Sigmoid colon (tissue), 7 donors: ENCODE results near the gene GUCY1A2. TPM values are rescaled to one million over a fixed set of nuclear protein-coding genes. Genes with fewer than 3 reads are reported as not detected.

Experiments used
- DNase-seq: peaks from one replicate; pipeline ENCODE4 v3.0.0-alpha.2; 2019
- H3K27ac ChIP-seq, 4 donors: fragments of 200-600 bp; sonication (generic); one replicate each; pipeline ENCODE4 v1.5.1; 2016 to 2019; ENCODE audit warnings: mild to moderate bottlenecking in 1 of 4
- H3K27me3 ChIP-seq, 3 donors: fragments of 200-600 bp; sonication (generic); one replicate each; pipeline ENCODE4 v1.5.1; 2019; ENCODE audit warnings: mild to moderate bottlenecking in 1 of 3
- H3K36me3 ChIP-seq, 4 donors: fragments of 200-600 bp; sonication (generic); one replicate each; pipeline ENCODE4 v1.5.1; 2016 to 2019
- H3K4me1 ChIP-seq, 4 donors: fragments of 200-600 bp; sonication (generic); one replicate each; pipeline ENCODE4 v1.5.1; 2017 to 2019
- H3K4me3 ChIP-seq, 4 donors: fragments of 200-600 bp; sonication (generic); one replicate each; pipeline ENCODE4 v1.5.1; 2017 to 2019; ENCODE audit warnings: mild to moderate bottlenecking in 2 of 4, moderate library complexity in 1 of 4
- H3K9me3 ChIP-seq, 4 donors: fragments of 200-600 bp in 3 of 4; sonication (generic) in 3 of 4; one replicate each; pipeline versions ENCODE4 v1.5.1 to v1.6.1; 2013 to 2019
- EP300 ChIP-seq, 4 donors: sonication (generic); formaldehyde crosslinking; IDR thresholded peaks; one replicate each; pipeline ENCODE4 v1.6.1; 2017; ENCODE audit warnings: antibody characterized with exemption in 4 of 4
- POLR2A ChIP-seq, 2 donors: fragments of 450-650 bp; IDR thresholded peaks; one replicate each; pipeline ENCODE4 v1.6.1; 2016; ENCODE audit warnings: antibody characterized with exemption in 2 of 2, mild to moderate bottlenecking in 2 of 2, moderate library complexity in 2 of 2
- POLR2AphosphoS5 ChIP-seq, 4 donors: sonication (generic); formaldehyde crosslinking; IDR thresholded peaks; one replicate each; pipeline ENCODE4 v1.6.1; 2017; ENCODE audit warnings: antibody characterized with exemption in 4 of 4
- WGBS, 2 donors: extraction: QIAGEN DNeasy Blood & Tissue Kit; methylation state at CpG; one replicate each; pipeline ENCODE4 v1.1.7; 2013; 5-methylcytosine and 5-hydroxymethylcytosine counted together
- intact Hi-C: fragments of 100-400 bp; cut with DNase I; formaldehyde crosslinking; loops from one replicate; pipeline ENCODE4 v1.15.1; 2023
- polyA plus RNA-seq, 3 donors: library from polyadenylated mRNA; stranded (reverse); fragments of 200-250 nt; gene quantifications; one replicate each; pipeline ENCODE4 v1.2.3, GENCODE V29; 2013
- total RNA-seq, 4 donors: library from RNA; depleted of rRNA; stranded (reverse); fragments of >200 nt; gene quantifications; one replicate each; pipeline ENCODE4 v1.1.0, GENCODE V29; 2016
- TF ChIP-seq, protein P1 (sequence below), 4 experiments: fragments of 450-650 bp in 3 of 4; fragments of 200-600 bp in 1 of 4; IDR thresholded peaks; one replicate each; pipeline ENCODE4 v1.5.1; 2016 to 2019; ENCODE audit warnings: antibody characterized with exemption in 4 of 4, mild to moderate bottlenecking in 3 of 4, moderate library complexity in 2 of 4
- donor health status: healthy with polysubstance abuse.
- donor health status: Bipolar disorder and iron deficiency.
- donor health status: healthy.

GUCY1A2 gene
- total and polyA plus RNA-seq, 7 donors = under 0.01 to 2.9 (median 1.6) TPM; not detected in 1

DNA sequence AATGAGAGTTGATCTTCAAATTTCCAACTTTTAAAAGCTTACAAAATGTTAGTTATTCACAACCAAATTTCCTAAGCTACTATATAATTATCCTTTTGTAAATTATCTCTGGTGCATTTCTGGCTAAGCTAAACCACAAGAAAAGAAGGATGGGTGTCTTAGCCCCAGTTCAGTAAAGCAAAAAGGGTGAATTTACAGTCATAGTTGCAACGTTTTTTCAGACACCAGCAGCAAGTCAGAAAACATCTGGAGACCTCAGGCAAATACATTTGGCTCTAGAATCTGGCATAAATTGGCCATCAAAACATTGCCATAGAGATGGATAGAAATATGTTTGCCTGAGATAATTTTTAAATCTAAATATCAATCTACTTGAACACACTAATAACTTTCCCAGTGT lies 257.0 kb downstream of the GUCY1A2 start:
- H3K4me3 ChIP-seq = no peak overlapping the region
- no peak overlapping the region for H3K27ac ChIP-seq
- no peaks in the 10 kb centered on the region for H3K36me3 ChIP-seq
- H3K4me1 ChIP-seq = no peaks in the 10 kb centered on the region
- WGBS, 2 donors = 2 to 15% methylated on average over 1 of the region's 1 CpG
- no peaks in the 10 kb centered on the region for H3K9me3 ChIP-seq
- no peaks in the 10 kb centered on the region for H3K27me3 ChIP-seq
- TF ChIP-seq POLR2AphosphoS5 (IDR thresholded peaks at IDR 0.05) (no peak), EP300 (IDR thresholded peaks at IDR 0.05) (no peak), POLR2A (IDR thresholded peaks at IDR 0.05) (no peak)
- TF ChIP-seq, protein P1, sequence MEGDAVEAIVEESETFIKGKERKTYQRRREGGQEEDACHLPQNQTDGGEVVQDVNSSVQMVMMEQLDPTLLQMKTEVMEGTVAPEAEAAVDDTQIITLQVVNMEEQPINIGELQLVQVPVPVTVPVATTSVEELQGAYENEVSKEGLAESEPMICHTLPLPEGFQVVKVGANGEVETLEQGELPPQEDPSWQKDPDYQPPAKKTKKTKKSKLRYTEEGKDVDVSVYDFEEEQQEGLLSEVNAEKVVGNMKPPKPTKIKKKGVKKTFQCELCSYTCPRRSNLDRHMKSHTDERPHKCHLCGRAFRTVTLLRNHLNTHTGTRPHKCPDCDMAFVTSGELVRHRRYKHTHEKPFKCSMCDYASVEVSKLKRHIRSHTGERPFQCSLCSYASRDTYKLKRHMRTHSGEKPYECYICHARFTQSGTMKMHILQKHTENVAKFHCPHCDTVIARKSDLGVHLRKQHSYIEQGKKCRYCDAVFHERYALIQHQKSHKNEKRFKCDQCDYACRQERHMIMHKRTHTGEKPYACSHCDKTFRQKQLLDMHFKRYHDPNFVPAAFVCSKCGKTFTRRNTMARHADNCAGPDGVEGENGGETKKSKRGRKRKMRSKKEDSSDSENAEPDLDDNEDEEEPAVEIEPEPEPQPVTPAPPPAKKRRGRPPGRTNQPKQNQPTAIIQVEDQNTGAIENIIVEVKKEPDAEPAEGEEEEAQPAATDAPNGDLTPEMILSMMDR (IDR thresholded peaks at IDR 0.05) = no peak
- DNase-seq = no peak
- intact Hi-C loops = no loop called here

DNA sequence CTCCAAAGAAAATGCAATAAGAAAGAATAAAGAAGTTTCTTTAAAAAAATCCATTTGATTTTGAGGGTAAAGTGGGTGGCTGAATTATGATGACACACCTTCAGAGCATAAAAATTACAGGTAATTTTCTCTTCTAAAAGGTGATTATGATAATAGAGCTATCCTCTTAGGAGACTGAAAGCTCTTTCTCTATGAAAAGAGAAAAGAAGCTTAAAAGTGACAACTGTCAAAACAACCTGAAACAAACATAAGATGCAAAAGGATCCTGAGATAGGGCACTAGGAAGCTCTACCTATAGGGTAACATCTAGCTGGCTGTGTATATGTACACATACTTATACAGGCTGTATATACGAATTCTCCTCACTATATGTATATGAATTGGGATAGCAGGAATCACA lies 270.2 kb downstream of the GUCY1A2 start:
- no peaks in the 10 kb centered on the region for H3K27me3 ChIP-seq
- H3K9me3 ChIP-seq = no peaks in the 10 kb centered on the region
- H3K4me3 ChIP-seq = no peak overlapping the region
- no peaks in the 10 kb centered on the region for H3K36me3 ChIP-seq
- DNase-seq = no peak
- intact Hi-C loops = no loop called here
- TF ChIP-seq POLR2AphosphoS5 (IDR thresholded peaks at IDR 0.05) (no peak), POLR2A (IDR thresholded peaks at IDR 0.05) (no peak), EP300 (IDR thresholded peaks at IDR 0.05) (no peak)
- TF ChIP-seq, protein P1 (IDR thresholded peaks at IDR 0.05) = no peak
- WGBS, 2 donors = 55 to 71% methylated on average over 1 of the region's 1 CpG
- H3K4me1 ChIP-seq = no peaks in the 10 kb centered on the region
- no peak overlapping the region for H3K27ac ChIP-seq

DNA sequence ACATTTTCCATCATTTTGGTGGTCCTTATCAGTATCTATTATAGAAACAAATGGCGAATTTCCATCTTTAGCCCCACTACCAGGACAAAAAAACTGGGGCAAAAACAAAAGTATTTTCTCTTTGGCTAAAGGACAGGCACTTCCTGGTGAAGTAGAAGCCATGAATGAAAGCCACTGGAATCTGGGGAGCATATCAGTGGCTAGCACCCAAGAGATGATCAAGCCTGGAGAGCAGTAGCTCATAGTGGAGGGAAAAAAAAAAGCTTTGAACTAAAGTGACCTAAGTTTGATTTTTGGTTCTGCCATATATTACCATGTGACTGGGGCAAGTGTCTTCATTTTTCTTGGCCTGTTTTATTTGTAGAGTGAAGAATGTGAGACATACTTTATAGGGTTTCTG lies 272.3 kb downstream of the GUCY1A2 start:
- no peak for DNase-seq
- H3K36me3 ChIP-seq = no peaks in the 10 kb centered on the region
- H3K9me3 ChIP-seq = no peaks in the 10 kb centered on the region
- intact Hi-C loops = no loop called here
- H3K4me3 ChIP-seq = no peak overlapping the region
- no peak overlapping the region for H3K27ac ChIP-seq
- TF ChIP-seq POLR2A (IDR thresholded peaks at IDR 0.05) (no peak), EP300 (IDR thresholded peaks at IDR 0.05) (no peak), POLR2AphosphoS5 (IDR thresholded peaks at IDR 0.05) (no peak)
- TF ChIP-seq, protein P1 (IDR thresholded peaks at IDR 0.05) = no peak
- H3K27me3 ChIP-seq = no peaks in the 10 kb centered on the region
- 69 to 74% methylated on average over 1 of the region's 1 CpG for WGBS, 2 donors
- H3K4me1 ChIP-seq = no peaks in the 10 kb centered on the region

DNA sequence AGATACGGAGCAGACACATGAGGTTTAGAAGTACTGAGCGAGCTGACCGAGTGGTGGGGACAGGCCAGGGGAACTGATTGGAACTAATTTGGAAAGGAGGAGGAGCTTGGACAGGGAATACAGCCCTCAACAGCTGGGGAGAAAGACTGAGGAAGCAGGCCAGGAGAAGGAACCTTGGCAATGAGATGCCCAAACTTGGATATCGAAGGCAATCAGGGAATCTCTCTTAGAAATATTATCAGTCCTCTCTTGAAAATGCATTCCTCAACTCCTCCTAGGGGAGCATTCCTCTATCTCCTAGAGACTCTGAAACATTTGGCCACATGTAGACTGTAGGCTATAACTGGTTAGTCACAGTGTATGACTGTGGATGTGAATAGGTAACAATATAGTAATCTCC lies 284.6 kb downstream of the GUCY1A2 start:
- H3K4me1 ChIP-seq = no peaks in the 10 kb centered on the region
- intact Hi-C loops = no loop called here
- H3K4me3 ChIP-seq = no peak overlapping the region
- no peaks in the 10 kb centered on the region for H3K27me3 ChIP-seq
- peaks cover 0 to 6% (median 0%) of the 10 kb centered on the region in 4 donors for H3K9me3 ChIP-seq
- WGBS, 2 donors = 78 to 88% methylated on average over 4 of the region's 4 CpGs
- no peak overlapping the region for H3K27ac ChIP-seq
- H3K36me3 ChIP-seq = no peaks in the 10 kb centered on the region
- TF ChIP-seq POLR2A (IDR thresholded peaks at IDR 0.05) = no peak
- TF ChIP-seq, protein P1 (IDR thresholded peaks at IDR 0.05) = no peak
- TF ChIP-seq POLR2AphosphoS5 (IDR thresholded peaks at IDR 0.05) = no peak
- no peak for TF ChIP-seq EP300 (IDR thresholded peaks at IDR 0.05)
- DNase-seq = no peak

DNA sequence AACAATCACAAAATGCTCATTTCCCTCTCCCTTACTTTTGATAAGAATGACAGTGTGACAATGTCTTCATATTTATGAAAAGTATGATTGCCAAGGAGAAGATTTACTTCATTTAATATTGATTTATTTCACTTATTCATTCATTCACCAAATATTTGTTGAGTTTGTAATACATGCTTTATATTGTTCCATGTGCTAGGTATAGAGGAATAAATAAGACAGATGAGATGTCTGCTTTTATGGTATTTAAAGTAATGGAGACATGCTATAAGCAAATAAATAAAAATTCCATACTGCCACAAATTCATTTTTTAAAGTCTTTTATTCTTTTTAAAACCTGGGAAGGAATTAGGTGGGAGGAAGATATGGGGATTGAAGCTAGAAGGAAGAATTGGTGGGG lies 289.4 kb downstream of the GUCY1A2 start:
- DNase-seq = no peak
- intact Hi-C loops = no loop called here
- no peaks in the 10 kb centered on the region for H3K27me3 ChIP-seq
- no peaks in the 10 kb centered on the region for H3K36me3 ChIP-seq
- H3K9me3 ChIP-seq = no peaks in the 10 kb centered on the region
- no peak overlapping the region for H3K4me3 ChIP-seq
- no peak overlapping the region for H3K27ac ChIP-seq
- TF ChIP-seq, protein P1 (IDR thresholded peaks at IDR 0.05) = no peak
- TF ChIP-seq EP300 (IDR thresholded peaks at IDR 0.05) (no peak), POLR2A (IDR thresholded peaks at IDR 0.05) (no peak), POLR2AphosphoS5 (IDR thresholded peaks at IDR 0.05) (no peak)
- H3K4me1 ChIP-seq = no peaks in the 10 kb centered on the region
